ENCODE results near the gene PDHX.

DNA sequence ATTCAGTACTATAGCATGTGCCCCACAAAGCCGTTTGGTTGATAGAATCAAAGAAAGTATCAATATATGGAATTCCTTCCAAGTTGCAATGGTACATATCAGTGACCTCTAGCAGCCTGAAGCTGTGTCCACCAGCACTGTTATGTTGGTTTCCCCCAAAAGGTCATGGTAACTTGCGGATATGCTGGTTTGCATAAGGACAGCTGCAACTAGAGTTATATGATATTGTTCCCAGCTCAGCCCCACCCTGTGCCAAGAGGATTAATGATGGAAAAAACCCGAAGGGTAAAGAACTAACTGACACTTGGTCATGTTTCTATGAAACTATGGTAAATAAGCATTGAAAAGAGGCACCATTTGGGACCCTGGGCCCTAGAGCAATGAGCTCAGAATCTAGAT is 93.5 kb downstream of the PDHX start:
- TF ChIP-seq CTCF (optimal IDR thresholded peaks at IDR 0.05 in 1 of 3, IDR thresholded peaks at IDR 0.05 in 1 of 3, conservative IDR thresholded peaks at IDR 0.05 in 1 of 3; ENCODE audit: extremely low read depth in 1 of 3, insufficient read depth in 2 of 3, low read length in 3 of 3) (no peak), EZH2 (IDR thresholded peaks at IDR 0.05; ENCODE audit: low read length) (no peak)

All from keratinocyte (primary cell).